Measurements from ENCODE around the gene ZNF672. TPM values are rescaled to one million over a fixed set of nuclear protein-coding genes. Genes with fewer than 3 reads are reported as not detected.
A peak's percentile ranks its signal among the peaks of the same experiment; 100 is the strongest.

ZNF672 gene
- total and polyA plus RNA-seq, 2 of the 13 experiments (the other 11 are each of a cell fraction or from before 2014, with no cell fraction given), result 17.2 to 22.9 TPM

DNA sequence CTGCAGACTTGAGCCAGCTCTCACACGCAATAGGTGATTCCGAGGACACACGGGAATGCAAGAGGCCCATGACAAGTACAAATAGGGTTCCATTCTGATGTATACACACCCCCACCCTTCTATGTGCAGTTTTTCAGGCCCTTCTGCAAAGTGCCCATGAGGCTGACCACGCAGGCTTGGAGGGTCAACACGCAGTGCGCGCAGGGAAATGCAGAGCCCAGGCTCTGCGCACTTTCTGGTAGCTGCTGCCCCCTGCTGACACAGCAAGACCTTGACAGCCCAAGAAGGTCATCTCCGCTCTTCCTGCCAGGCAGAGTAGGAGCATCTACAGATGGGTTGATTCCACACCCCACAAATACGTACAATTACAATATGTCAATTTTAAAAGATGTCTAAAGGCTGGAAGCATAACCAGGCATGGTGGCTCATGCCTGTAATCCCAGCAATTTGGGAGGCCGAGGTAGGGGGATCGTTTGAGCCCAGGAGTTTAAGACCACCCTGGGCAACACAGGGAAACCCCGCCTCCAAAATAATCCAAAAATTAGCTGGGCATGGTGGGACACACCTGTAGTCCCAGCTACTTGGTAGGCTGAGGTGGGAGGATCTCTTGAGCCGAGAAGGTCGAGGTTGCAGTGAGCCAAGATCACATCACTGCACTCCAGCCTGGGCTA is 30.8 kb upstream of the ZNF672 start (continued):
- TF ChIP-seq, protein P1, sequence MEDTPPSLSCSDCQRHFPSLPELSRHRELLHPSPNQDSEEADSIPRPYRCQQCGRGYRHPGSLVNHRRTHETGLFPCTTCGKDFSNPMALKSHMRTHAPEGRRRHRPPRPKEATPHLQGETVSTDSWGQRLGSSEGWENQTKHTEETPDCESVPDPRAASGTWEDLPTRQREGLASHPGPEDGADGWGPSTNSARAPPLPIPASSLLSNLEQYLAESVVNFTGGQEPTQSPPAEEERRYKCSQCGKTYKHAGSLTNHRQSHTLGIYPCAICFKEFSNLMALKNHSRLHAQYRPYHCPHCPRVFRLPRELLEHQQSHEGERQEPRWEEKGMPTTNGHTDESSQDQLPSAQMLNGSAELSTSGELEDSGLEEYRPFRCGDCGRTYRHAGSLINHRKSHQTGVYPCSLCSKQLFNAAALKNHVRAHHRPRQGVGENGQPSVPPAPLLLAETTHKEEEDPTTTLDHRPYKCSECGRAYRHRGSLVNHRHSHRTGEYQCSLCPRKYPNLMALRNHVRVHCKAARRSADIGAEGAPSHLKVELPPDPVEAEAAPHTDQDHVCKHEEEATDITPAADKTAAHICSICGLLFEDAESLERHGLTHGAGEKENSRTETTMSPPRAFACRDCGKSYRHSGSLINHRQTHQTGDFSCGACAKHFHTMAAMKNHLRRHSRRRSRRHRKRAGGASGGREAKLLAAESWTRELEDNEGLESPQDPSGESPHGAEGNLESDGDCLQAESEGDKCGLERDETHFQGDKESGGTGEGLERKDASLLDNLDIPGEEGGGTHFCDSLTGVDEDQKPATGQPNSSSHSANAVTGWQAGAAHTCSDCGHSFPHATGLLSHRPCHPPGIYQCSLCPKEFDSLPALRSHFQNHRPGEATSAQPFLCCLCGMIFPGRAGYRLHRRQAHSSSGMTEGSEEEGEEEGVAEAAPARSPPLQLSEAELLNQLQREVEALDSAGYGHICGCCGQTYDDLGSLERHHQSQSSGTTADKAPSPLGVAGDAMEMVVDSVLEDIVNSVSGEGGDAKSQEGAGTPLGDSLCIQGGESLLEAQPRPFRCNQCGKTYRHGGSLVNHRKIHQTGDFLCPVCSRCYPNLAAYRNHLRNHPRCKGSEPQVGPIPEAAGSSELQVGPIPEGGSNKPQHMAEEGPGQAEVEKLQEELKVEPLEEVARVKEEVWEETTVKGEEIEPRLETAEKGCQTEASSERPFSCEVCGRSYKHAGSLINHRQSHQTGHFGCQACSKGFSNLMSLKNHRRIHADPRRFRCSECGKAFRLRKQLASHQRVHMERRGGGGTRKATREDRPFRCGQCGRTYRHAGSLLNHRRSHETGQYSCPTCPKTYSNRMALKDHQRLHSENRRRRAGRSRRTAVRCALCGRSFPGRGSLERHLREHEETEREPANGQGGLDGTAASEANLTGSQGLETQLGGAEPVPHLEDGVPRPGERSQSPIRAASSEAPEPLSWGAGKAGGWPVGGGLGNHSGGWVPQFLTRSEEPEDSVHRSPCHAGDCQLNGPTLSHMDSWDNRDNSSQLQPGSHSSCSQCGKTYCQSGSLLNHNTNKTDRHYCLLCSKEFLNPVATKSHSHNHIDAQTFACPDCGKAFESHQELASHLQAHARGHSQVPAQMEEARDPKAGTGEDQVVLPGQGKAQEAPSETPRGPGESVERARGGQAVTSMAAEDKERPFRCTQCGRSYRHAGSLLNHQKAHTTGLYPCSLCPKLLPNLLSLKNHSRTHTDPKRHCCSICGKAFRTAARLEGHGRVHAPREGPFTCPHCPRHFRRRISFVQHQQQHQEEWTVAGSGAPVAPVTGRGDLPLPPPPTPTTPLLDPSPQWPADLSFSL (CRISPR knock-in tag; IDR thresholded peaks at IDR 0.05), result no peak
- TF ChIP-seq, protein P2, sequence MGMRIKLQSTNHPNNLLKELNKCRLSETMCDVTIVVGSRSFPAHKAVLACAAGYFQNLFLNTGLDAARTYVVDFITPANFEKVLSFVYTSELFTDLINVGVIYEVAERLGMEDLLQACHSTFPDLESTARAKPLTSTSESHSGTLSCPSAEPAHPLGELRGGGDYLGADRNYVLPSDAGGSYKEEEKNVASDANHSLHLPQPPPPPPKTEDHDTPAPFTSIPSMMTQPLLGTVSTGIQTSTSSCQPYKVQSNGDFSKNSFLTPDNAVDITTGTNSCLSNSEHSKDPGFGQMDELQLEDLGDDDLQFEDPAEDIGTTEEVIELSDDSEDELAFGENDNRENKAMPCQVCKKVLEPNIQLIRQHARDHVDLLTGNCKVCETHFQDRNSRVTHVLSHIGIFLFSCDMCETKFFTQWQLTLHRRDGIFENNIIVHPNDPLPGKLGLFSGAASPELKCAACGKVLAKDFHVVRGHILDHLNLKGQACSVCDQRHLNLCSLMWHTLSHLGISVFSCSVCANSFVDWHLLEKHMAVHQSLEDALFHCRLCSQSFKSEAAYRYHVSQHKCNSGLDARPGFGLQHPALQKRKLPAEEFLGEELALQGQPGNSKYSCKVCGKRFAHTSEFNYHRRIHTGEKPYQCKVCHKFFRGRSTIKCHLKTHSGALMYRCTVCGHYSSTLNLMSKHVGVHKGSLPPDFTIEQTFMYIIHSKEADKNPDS (CRISPR knock-in tag; IDR thresholded peaks at IDR 0.05), result no peak
- no peak for TF ChIP-seq ZNF263 (CRISPR knock-in tag; IDR thresholded peaks at IDR 0.05)
- no peak for TF ChIP-seq NONO (IDR thresholded peaks at IDR 0.05)
- no peak for TF ChIP-seq NONO (CRISPR knock-in tag; conservative IDR thresholded peaks at IDR 0.05)
- TF ChIP-seq, protein P3, sequence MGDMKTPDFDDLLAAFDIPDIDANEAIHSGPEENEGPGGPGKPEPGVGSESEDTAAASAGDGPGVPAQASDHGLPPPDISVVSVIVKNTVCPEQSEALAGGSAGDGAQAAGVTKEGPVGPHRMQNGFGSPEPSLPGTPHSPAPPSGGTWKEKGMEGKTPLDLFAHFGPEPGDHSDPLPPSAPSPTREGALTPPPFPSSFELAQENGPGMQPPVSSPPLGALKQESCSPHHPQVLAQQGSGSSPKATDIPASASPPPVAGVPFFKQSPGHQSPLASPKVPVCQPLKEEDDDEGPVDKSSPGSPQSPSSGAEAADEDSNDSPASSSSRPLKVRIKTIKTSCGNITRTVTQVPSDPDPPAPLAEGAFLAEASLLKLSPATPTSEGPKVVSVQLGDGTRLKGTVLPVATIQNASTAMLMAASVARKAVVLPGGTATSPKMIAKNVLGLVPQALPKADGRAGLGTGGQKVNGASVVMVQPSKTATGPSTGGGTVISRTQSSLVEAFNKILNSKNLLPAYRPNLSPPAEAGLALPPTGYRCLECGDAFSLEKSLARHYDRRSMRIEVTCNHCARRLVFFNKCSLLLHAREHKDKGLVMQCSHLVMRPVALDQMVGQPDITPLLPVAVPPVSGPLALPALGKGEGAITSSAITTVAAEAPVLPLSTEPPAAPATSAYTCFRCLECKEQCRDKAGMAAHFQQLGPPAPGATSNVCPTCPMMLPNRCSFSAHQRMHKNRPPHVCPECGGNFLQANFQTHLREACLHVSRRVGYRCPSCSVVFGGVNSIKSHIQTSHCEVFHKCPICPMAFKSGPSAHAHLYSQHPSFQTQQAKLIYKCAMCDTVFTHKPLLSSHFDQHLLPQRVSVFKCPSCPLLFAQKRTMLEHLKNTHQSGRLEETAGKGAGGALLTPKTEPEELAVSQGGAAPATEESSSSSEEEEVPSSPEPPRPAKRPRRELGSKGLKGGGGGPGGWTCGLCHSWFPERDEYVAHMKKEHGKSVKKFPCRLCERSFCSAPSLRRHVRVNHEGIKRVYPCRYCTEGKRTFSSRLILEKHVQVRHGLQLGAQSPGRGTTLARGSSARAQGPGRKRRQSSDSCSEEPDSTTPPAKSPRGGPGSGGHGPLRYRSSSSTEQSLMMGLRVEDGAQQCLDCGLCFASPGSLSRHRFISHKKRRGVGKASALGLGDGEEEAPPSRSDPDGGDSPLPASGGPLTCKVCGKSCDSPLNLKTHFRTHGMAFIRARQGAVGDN (CRISPR knock-in tag; IDR thresholded peaks at IDR 0.05), result peak; percentile 32; the same call in 1 of the 2 replicates
- TF ChIP-seq GPN1 (CRISPR knock-in tag; IDR thresholded peaks at IDR 0.05; ENCODE audit: borderline replicate concordance), result no peak
- TF ChIP-seq KDM4B (CRISPR knock-in tag; IDR thresholded peaks at IDR 0.05), result no peak
- TF ChIP-seq BRCA1 (CRISPR knock-in tag; IDR thresholded peaks at IDR 0.05), result no peak
- TF ChIP-seq, protein P4, sequence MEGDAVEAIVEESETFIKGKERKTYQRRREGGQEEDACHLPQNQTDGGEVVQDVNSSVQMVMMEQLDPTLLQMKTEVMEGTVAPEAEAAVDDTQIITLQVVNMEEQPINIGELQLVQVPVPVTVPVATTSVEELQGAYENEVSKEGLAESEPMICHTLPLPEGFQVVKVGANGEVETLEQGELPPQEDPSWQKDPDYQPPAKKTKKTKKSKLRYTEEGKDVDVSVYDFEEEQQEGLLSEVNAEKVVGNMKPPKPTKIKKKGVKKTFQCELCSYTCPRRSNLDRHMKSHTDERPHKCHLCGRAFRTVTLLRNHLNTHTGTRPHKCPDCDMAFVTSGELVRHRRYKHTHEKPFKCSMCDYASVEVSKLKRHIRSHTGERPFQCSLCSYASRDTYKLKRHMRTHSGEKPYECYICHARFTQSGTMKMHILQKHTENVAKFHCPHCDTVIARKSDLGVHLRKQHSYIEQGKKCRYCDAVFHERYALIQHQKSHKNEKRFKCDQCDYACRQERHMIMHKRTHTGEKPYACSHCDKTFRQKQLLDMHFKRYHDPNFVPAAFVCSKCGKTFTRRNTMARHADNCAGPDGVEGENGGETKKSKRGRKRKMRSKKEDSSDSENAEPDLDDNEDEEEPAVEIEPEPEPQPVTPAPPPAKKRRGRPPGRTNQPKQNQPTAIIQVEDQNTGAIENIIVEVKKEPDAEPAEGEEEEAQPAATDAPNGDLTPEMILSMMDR (CRISPR knock-in tag; IDR thresholded peaks at IDR 0.05), result peak; percentile 98
- TF ChIP-seq, protein P5, sequence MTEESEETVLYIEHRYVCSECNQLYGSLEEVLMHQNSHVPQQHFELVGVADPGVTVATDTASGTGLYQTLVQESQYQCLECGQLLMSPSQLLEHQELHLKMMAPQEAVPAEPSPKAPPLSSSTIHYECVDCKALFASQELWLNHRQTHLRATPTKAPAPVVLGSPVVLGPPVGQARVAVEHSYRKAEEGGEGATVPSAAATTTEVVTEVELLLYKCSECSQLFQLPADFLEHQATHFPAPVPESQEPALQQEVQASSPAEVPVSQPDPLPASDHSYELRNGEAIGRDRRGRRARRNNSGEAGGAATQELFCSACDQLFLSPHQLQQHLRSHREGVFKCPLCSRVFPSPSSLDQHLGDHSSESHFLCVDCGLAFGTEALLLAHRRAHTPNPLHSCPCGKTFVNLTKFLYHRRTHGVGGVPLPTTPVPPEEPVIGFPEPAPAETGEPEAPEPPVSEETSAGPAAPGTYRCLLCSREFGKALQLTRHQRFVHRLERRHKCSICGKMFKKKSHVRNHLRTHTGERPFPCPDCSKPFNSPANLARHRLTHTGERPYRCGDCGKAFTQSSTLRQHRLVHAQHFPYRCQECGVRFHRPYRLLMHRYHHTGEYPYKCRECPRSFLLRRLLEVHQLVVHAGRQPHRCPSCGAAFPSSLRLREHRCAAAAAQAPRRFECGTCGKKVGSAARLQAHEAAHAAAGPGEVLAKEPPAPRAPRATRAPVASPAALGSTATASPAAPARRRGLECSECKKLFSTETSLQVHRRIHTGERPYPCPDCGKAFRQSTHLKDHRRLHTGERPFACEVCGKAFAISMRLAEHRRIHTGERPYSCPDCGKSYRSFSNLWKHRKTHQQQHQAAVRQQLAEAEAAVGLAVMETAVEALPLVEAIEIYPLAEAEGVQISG (CRISPR knock-in tag; IDR thresholded peaks at IDR 0.05), result 0 out of 2 replicates have a peak, but pooled peaks have one; percentile 25

Data from HepG2 (cell line).